Loucy (cell line): ENCODE measurements around the gene C1orf159.

Source experiments
- H2AFZ ChIP-seq: fragments of 200-600 bp; sonication (generic); 2 replicates; pipeline ENCODE4 v1.6.0; 2016; ENCODE audit warnings: antibody characterized with exemption, mild to moderate bottlenecking, low read length, moderate library complexity
- H3F3A ChIP-seq: fragments of 200-600 bp; 2 replicates; pipeline ENCODE4 v1.6.0; 2016; ENCODE audit warnings: antibody characterized with exemption, low read depth, mild to moderate bottlenecking
- H3K27me3 ChIP-seq: fragments of 200-600 bp; sonication (generic); 2 replicates; pipeline ENCODE4 v1.6.1; 2014; ENCODE audit warnings: low read length, mild to moderate bottlenecking; ENCODE audit not compliant: insufficient read depth, poor library complexity, severe bottlenecking
- H3K36me3 ChIP-seq: fragments of 200-600 bp; sonication (generic); 2 replicates; pipeline ENCODE4 v1.6.1; 2016; ENCODE audit warnings: low read length; ENCODE audit not compliant: insufficient read depth
- H3K4me1 ChIP-seq: fragments of 200-600 bp; sonication (generic); 2 replicates; pipeline ENCODE4 v1.5.1; 2014; ENCODE audit warnings: low read length, mild to moderate bottlenecking; ENCODE audit not compliant: insufficient read depth, poor library complexity, severe bottlenecking
- H3K4me2 ChIP-seq: fragments of 200-600 bp; sonication (generic); 2 replicates; pipeline ENCODE4 v1.6.0; 2014; ENCODE audit warnings: antibody characterized with exemption, low read length, low read depth, mild to moderate bottlenecking; ENCODE audit not compliant: poor library complexity, severe bottlenecking
- H3K4me3 ChIP-seq: fragments of 200-600 bp; sonication (generic); 2 replicates; pipeline ENCODE4 v1.5.1; 2014; ENCODE audit warnings: low read length, mild to moderate bottlenecking, mixed read lengths; ENCODE audit not compliant: poor library complexity, severe bottlenecking
- H3K79me2 ChIP-seq: fragments of 200-600 bp; sonication (generic); 2 replicates; pipeline ENCODE4 v1.6.1; 2014; ENCODE audit warnings: low read length; ENCODE audit not compliant: insufficient read depth
- H3K9ac ChIP-seq: fragments of 200-600 bp; sonication (generic); 2 replicates; pipeline ENCODE4 v1.6.0; 2014; ENCODE audit warnings: mild to moderate bottlenecking, low read depth, low read length, moderate library complexity; ENCODE audit not compliant: poor library complexity, severe bottlenecking
- H3K9me2 ChIP-seq: fragments of 200-600 bp; sonication (generic); replicated peaks from 2 replicates; pipeline ENCODE4 v1.6.1; 2016; ENCODE audit warnings: low read depth, low read length, mixed read lengths
- H3K9me3 ChIP-seq: fragments of 200-600 bp; sonication (generic); 2 replicates; pipeline ENCODE4 v1.6.1; 2014; ENCODE audit warnings: mild to moderate bottlenecking, antibody characterized with exemption, low read length, low read depth; ENCODE audit not compliant: insufficient read depth
- H4K20me1 ChIP-seq: fragments of 200-600 bp; sonication (generic); 2 replicates; pipeline ENCODE4 v1.6.0; 2014; ENCODE audit warnings: antibody characterized with exemption, low read length, mild to moderate bottlenecking; ENCODE audit not compliant: insufficient read depth, poor library complexity, severe bottlenecking
- EZH2phosphoT487 ChIP-seq: fragments of 200-600 bp; IDR thresholded peaks from 2 replicates; pipeline ENCODE4 v1.6.1; 2018; ENCODE audit warnings: antibody characterized with exemption, mild to moderate bottlenecking, moderate library complexity, borderline replicate concordance
- TF ChIP-seq, protein P1 (sequence below): fragments of 200-600 bp; sonication (generic); conservative IDR thresholded peaks from 2 replicates; pipeline ENCODE4 v1.5.1; 2014; ENCODE audit warnings: mild to moderate bottlenecking, antibody characterized with exemption, low read length

Gene C1orf159

GRCh38 chr1:1120096-1120495 lies 4.2 kb upstream of the C1orf159 start:
- no peak overlapping the region for H2AFZ ChIP-seq
- H3K4me3 ChIP-seq, result no peak overlapping the region
- no peaks in the 10 kb centered on the region for H3K9me2 ChIP-seq
- no peak overlapping the region for H3K9ac ChIP-seq
- no peaks in the 10 kb centered on the region for H4K20me1 ChIP-seq
- peaks cover 2% of the 10 kb centered on the region; the same call in 1 of the 2 replicates for H3K79me2 ChIP-seq
- H3K36me3 ChIP-seq, result no peaks in the 10 kb centered on the region
- TF ChIP-seq EZH2phosphoT487, result no peak
- TF ChIP-seq, protein P1, sequence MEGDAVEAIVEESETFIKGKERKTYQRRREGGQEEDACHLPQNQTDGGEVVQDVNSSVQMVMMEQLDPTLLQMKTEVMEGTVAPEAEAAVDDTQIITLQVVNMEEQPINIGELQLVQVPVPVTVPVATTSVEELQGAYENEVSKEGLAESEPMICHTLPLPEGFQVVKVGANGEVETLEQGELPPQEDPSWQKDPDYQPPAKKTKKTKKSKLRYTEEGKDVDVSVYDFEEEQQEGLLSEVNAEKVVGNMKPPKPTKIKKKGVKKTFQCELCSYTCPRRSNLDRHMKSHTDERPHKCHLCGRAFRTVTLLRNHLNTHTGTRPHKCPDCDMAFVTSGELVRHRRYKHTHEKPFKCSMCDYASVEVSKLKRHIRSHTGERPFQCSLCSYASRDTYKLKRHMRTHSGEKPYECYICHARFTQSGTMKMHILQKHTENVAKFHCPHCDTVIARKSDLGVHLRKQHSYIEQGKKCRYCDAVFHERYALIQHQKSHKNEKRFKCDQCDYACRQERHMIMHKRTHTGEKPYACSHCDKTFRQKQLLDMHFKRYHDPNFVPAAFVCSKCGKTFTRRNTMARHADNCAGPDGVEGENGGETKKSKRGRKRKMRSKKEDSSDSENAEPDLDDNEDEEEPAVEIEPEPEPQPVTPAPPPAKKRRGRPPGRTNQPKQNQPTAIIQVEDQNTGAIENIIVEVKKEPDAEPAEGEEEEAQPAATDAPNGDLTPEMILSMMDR, result no peak
- peaks cover 3% of the 10 kb centered on the region for H3K4me1 ChIP-seq
- no peaks in the 10 kb centered on the region for H3K9me3 ChIP-seq
- no peaks in the 10 kb centered on the region for H3K27me3 ChIP-seq
- H3K4me2 ChIP-seq, result no peak overlapping the region
- H3F3A ChIP-seq, result no peaks in the 10 kb centered on the region; the same call in 1 of the 2 replicates

- Histone ChIP-seq H3K9ac (no peak overlapping the region), H3K4me3 (no peak overlapping the region), H2AFZ (no peak overlapping the region), H3F3A (no peaks in the 10 kb centered on the region; the same call in 1 of the 2 replicates), H3K27me3 (no peaks in the 10 kb centered on the region), H3K9me3 (no peaks in the 10 kb centered on the region), H3K36me3 (no peaks in the 10 kb centered on the region), H3K9me2 (no peaks in the 10 kb centered on the region), H3K4me2 (no peak overlapping the region), H3K79me2 (peaks cover 6% of the 10 kb centered on the region; the same call in 1 of the 2 replicates), H3K4me1 (peaks cover 3% of the 10 kb centered on the region), H4K20me1 (no peaks in the 10 kb centered on the region)
- no peak for TF ChIP-seq EZH2phosphoT487
- TF ChIP-seq, protein P1, result no peak
Observed at GRCh38 chr1:1119272-1119890, 3.5 kb upstream of the C1orf159 start.

DNA sequence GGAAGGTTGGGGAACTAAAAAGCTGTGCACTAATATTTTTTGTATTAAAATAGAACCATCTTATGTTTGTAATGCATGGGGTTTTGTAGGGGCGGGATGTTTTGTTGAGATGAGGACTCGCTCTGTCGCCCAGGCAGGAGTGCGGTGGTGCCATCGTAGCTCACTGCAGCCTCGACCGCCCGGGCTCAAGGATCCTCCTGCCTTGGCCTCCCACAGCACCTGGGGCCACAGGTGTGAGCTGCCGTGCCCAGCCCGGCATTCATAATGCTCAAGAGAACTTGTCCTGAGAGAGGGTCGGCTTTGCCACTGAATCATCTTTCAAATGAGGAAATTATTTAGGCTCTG lies 3.0 kb upstream of the C1orf159 start:
- Histone ChIP-seq H3F3A (no peaks in the 10 kb centered on the region; the same call in 1 of the 2 replicates), H3K9me3 (no peaks in the 10 kb centered on the region), H3K9me2 (no peaks in the 10 kb centered on the region), H3K36me3 (no peaks in the 10 kb centered on the region), H4K20me1 (no peaks in the 10 kb centered on the region), H3K4me2 (no peak overlapping the region), H3K4me3 (no peak overlapping the region), H3K79me2 (peaks cover 6% of the 10 kb centered on the region; the same call in 1 of the 2 replicates), H3K9ac (no peak overlapping the region), H3K4me1 (peaks cover 3% of the 10 kb centered on the region), H2AFZ (no peak overlapping the region), H3K27me3 (no peaks in the 10 kb centered on the region)
- TF ChIP-seq EZH2phosphoT487, result no peak
- TF ChIP-seq, protein P1, result no peak
